Left ventricle myocardium superior (tissue), 1 donor: Measurements from ENCODE around the gene SCN3A. TPM values are rescaled to one million over a fixed set of nuclear protein-coding genes. Genes with fewer than 3 reads are reported as not detected.

Source experiments
- ATAC-seq: fragments of 200-7000 bp; cut with Tn5 transposase; one replicate; pipeline ENCODE4 v1.9.1; 2020; ENCODE audit warnings: mild to moderate bottlenecking, moderate library complexity
- DNase-seq: peaks from one replicate; pipeline ENCODE4 v3.0.0-alpha.2; 2020
- intact Hi-C: fragments of 100-400 bp; cut with micrococcal nuclease; formaldehyde crosslinking; loops from one replicate; pipeline ENCODE4 v1.11.0; 2022
- total RNA-seq: library from RNA; stranded (reverse); fragmentation: NEBNext Ultra II Directional; extraction: Animal tissue kit (Norgen Biotek cat#: 25700); gene quantifications from one replicate; pipeline ENCODE4 v1.2.1, GENCODE V29; 2021
- donor health status: DM: no; HTN: yes; CAD: no; lungs with severe emphysema.

SCN3A gene
- total RNA-seq, 1 donor from 2014 or later = 0.84 TPM

- ATAC-seq (no peak), DNase-seq (no peak)
- intact Hi-C loops = no loop called here
Observed at GRCh38 chr2:165193178-165193777, 10.6 kb downstream of the SCN3A start.

DNA sequence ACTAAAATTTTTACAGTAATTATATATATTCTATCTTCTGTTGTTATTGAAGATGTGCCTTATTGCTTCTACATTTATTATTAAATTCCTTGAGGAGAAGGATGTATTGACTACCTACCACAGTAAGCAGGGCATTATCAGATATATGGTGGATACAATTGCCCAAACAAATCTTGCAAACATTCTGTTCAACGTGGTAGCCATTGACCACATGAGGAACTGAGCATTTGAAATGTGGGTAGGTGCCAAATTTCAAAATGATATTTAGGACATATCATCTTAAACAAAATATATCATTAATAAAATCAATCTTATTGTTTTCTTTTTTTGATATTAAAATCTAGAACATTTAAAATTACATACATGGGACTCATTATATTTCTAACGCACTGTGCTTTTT lies 11.1 kb downstream of the SCN3A start:
- DNase-seq (no peak), ATAC-seq (no peak)
- intact Hi-C loops = no loop called here

DNA sequence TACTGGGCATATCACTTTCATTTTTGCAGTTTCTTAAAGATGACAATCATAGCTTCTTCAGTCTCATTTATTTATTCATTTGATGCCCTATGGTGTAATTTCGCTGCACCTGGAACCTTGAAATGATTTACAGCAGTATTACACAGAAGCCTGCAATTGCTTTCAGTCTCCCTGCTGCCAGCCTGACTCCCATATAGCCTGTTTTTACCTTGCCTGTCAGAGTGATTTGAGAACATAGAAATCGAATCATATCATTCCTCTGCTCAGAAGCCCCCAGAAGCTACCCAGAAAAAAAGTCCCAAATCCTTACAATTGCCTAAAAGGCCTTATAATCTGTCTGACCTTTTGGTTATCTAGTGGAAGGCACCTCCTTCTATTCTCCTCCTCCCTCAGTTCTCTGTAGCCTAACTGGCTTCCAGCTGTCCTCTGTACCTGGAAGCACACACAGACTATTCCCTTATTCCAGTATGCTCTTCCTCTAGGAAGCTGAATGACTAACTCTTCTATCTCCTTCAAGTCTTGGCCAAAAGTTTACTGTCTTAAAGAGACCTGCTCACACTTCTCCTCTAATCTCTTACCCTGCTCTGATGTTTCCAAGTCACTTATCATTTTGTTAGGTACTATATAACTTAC lies 12.6 kb downstream of the SCN3A start:
- intact Hi-C loops = no loop called here
- DNase-seq = no peak
- no peak for ATAC-seq

DNA sequence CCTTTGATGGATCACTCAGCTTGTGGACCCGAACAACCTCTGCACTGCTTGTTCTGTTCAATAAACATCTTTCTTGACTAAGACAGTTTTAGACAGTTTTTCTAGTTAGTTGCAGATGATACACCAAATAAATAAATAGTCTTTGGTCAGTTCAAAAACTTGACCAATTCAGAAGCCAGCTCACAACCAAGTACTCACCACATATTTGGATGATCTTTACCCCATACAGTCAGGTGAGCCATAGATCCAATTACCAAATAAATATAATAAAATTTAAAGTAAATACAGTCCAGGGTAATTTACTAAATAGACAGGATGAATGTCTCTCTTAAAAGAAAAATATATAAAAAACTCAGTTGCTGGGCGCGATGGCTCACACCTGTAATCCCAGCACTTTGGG lies 18.2 kb downstream of the SCN3A start:
- ATAC-seq = no peak
- no peak for DNase-seq
- intact Hi-C loops = no loop called here

GRCh38 chr2:165182029-165182428 lies 21.8 kb downstream of the SCN3A start:
- ATAC-seq (no peak), DNase-seq (no peak)
- intact Hi-C loops = no loop called here

DNA sequence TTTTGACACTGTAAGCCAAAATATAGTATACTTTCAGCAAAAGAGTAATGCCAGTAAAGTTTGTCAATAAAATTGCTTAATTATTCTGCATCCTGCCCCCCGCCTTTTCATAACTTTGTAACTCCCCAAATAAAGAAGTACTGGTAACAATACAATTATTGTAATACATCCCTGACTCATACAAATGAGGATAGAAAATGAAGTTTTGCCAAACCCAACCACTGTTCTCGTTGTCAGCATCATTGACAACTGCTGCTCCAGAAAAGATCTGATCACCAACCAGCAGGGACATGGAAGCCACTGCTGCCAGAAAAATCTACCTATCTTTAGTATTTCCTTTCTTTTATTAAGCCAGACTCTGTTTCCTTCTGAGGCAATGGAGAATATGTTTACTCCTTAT lies 27.1 kb downstream of the SCN3A start:
- no peak for DNase-seq

DNA sequence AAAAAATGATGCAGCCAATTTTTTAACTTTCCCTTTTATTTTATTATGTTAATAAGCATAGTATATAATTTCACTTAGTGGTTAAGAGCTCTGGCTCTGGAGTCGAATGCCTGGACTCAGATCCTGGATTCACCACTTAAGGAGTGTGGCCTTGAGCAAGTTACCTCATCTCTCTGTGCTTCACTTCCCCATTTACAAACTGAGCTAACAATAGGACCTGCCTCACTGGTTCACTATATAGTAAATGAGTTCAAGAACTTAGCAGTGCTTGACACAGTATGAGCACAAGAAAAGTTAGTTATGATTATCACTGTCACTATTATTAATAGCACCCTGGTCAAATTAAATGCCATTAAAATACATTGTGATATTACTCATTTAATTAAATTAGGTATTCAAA lies 30.6 kb downstream of the SCN3A start:
- DNase-seq (no peak), ATAC-seq (no peak)
- intact Hi-C loops = no loop called here

More for the DNA sequence above, 27.1 kb downstream of the SCN3A start:
- no peak for ATAC-seq
- intact Hi-C loops = no loop called here

DNA sequence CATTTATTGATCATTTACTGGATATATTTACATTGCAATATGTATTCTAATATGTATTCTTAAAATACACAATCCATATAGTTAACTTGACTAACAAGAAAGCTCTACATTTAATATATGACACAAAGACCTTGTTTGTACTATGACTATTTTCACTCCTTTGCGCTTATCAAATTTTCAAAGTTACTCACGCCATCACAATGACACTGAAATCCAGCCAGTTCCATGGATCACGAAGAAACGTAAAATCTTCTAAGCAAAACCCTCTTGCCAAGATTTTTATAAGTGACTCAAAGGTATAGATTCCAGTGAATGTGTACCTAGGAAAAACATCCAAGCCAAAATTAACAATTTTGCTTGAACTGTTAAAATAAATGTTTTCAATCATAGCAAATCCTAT lies 39.6 kb downstream of the SCN3A start:
- intact Hi-C loops = no loop called here
- DNase-seq (no peak), ATAC-seq (no peak)

DNA sequence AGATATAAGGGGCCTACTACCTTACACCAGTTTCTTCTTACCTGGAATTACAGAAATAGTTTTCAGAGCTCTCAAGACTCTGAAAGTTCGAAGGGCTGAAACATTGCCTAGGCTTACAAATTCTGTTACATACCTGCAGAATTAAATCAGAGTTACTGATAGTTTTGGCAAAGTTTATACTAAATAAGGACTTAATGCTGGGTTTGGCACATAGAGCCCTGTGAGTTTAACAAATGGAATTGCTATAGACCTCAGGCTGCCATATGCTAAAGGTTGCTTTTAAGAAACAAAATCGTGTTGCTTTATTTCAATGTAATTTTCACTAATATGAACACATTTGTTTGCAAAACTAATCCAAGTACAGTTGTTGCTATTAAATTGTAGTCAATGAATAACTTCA lies 40.1 kb downstream of the SCN3A start:
- DNase-seq (no peak), ATAC-seq (no peak)
- intact Hi-C loops = no loop called here

GRCh38 chr2:165162466-165162865 lies 41.4 kb downstream of the SCN3A start:
- ATAC-seq = no peak
- no peak for DNase-seq
- intact Hi-C loops = no loop called here

DNA sequence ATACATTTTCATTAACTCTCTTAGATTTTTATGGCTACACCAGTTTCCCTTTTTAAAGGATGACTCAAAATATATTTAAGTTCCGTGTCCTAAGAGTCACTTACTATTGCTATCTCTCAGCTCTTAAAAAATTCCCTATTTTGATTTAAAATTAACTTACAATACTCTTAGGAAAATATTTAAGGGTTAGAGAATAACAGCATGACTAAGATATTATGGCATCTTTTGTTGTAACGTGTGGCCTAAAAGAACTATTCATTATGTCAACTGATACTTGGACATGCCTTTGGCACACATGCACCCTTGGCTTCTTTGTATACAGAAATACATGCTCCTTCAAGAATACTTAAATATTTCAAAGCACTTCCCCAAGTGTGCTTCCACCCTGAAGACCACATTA lies 42.3 kb downstream of the SCN3A start:
- intact Hi-C loops = no loop called here
- DNase-seq (no peak), ATAC-seq (no peak)

DNA sequence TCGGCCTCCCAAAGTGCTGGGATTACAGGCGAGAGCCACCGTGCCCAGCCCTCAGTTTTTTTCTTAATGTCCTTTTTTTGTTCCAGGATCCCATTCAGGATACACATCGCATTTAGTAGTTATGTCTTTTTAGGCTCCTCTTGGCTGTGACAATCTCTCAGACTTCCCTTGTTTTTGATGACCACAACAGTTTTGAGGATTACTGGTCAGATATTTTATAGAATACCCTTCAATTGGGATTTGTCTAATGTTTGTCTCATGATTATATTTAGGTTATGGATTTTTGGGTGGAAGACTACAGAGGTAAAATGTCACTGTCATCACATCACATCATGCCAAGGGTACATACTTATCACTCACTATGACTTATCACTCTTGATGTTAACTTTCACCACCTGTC lies 46.7 kb downstream of the SCN3A start:
- no peak for ATAC-seq
- intact Hi-C loops = no loop called here
- no peak for DNase-seq

- ATAC-seq (no peak), DNase-seq (no peak)
- intact Hi-C loops = no loop called here
Observed at GRCh38 chr2:165155152-165155551, 48.7 kb downstream of the SCN3A start.

DNA sequence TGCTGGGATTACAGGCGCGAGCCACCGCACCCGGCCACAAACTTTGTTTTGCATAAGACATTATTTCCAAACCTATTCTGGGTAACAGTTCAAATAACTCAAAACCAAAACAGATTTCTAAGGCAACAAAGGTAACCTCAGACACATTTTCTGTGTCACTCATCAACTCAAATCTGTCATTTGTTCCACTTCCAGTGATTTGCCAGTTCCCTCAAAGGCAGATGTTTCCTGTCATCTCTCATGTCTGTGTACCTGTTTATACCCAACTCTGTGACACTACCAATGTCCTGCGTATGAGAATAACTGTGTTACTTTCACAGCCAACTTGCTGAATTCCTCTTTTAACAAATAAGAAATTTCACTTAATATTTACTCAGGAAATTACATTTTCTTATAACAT lies 54.4 kb downstream of the SCN3A start:
- DNase-seq (no peak), ATAC-seq (no peak)
- intact Hi-C loops = no loop called here

DNA sequence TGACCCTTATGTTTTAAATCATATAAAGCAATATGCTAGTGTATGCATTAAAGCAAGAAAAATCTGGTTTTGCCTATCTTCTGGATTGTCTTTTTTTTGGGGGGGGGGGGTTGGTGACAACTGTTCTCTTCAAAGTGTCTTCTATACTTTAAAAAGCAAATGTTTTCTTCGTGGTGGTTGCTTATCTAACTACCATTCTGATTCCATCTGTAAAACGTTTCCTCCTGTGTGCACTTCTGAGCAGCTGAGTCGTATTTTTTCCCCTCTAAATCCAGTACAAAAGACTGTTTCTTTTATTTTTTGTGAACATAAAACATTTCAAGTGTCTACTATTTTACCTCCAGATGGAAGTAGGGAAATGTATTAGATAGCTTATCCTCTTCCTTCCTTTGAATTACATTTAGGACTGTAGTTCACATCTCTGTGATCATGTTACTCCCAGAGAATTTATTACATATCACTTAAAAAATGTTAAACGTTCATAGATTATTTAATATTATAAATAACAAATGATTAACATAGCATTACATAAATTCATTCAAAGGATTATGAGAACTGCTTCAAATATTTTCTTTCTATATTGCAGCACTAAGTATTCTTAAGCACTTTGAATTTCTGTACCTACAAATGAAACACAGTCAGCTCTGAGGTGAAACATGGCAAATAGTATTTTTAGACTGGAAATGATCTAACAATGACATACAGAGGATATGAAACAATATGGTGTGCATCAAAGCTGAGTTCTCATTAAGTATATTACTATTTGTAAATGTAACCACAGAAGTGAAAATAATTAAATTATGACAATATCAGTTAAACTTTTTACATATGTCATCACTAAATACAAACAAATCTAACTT lies 56.4 kb downstream of the SCN3A start:
- DNase-seq (no peak), ATAC-seq (no peak)
- intact Hi-C loops = no loop called here

DNA sequence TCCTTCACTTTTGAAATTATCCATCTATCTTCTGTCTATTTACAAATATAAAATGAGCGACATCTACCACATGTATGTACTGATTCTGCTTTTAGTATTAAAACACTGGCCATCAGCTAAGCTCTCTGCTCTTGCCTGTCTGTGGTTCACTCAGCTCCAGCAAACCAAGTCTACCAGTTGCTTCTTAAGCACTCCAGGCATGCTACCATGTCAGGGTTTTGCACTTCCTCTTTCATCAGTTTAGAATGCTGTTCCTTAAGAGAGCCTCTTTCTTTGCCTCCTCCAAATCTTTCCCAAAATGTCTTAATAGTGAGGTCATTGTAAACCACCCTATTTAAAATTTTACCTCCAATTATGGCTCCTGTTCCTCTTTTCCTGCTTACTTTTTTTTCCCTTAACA lies 59.5 kb downstream of the SCN3A start:
- DNase-seq (no peak), ATAC-seq (no peak)
- intact Hi-C loops = no loop called here

DNA sequence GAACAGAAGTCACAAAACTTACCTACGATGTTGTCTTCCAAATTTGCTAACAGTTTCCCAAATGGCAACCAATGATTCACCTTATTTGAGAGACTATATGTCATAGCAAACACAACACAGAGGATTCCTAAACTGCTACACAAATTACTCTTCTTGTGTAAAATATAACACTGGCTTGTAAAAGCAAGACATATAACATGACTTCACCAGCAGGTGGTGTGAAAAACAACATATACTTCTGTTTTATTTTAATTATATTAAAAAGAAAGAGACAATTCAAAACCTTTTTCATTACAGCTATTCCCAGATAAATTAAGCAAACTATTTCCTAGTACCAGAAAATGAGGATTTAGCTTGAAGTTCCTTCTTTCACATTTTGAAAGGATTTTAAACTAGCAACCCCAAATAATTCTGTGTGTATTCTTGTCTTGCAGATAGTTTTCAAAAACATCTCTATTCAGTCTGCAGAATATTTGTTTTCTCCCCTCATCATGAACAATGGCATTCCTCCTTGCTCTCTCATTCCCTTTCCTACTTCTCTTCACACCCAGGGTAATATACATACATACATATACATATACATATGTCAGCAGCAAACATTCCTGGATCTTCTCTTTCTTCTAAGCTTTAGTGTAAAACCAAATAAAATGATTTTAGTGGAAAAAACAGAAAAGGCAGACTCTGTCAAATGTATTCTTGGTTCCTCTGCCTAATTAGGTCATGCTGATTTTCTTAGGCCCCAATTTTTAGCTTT lies 62.1 kb downstream of the SCN3A start:
- ATAC-seq (no peak), DNase-seq (no peak)
- intact Hi-C loops = no loop called here

DNA sequence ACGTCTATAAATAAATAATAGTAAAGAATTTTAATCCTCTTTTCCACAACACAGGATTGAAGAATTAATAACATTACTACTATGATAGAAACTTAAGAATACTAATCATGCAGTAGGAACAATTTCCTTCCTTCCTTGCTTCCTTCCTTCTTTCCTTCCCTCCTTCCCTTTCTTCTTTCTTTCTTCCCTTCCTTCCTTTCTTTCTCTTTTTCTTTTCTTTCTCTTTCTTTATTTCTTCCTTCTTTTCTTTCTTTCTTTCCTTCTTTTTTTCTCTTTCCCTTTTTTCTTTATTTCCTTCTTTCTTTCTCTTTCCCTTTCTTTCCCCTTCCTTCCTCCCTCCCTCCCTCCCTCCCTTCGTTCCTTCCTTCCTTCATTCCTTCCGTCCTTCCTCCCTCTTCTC lies 77.6 kb downstream of the SCN3A start:
- ATAC-seq (no peak), DNase-seq (no peak)
- intact Hi-C loops = no loop called here

DNA sequence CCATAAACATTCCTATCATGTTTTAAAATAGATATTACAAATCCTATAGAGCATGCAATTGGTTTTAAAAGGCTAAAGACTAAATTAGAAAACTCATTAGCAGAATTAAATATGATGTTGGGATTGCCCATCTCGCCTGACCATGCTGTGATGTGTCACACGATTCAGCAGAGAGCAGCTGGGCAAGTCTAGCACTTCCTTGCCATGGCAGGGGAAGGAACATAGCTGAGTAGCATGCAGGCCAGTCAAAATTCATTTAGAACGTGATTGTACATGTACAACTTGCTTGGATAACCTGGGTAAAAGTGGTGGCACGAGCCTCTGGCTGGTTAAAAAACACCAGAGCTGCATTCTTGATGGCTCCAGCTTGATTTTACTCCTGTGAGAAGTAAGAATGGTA lies 81.3 kb downstream of the SCN3A start:
- ATAC-seq (no peak), DNase-seq (no peak)
- intact Hi-C loops = no loop called here
